ENCODE measurements around the gene LIX1.
A peak's percentile ranks its signal among the peaks of the same experiment; 100 is the strongest.

LIX1 gene

DNA sequence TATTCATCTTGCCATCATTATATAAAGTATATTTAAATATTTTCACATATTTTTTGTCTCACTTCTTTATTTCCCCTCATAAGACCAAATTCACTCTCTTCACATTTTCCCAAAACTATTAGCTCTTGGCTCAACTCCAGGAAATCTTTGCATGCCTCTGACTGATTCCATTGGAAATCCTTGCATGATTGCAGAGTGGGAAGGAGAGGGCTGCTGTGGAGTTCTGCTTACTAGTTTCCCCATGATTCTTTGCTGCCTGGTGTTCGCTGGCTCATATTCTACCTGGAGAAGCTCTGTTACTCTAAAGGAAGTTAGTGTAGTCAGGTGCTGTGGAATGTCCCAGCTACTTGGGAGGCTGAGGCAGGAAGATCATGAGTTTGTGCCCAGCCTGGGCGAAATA, 41.9 kb downstream of the LIX1 start:
- no peak overlapping the region for H3K4me2 ChIP-seq (ENCODE audit: low read length, poor library complexity, severe bottlenecking)
- 95% methylated on average over 1 of the region's 2 CpGs for WGBS
- H3K27ac ChIP-seq (ENCODE audit: low read length, poor library complexity, severe bottlenecking), result no peak overlapping the region

DNA sequence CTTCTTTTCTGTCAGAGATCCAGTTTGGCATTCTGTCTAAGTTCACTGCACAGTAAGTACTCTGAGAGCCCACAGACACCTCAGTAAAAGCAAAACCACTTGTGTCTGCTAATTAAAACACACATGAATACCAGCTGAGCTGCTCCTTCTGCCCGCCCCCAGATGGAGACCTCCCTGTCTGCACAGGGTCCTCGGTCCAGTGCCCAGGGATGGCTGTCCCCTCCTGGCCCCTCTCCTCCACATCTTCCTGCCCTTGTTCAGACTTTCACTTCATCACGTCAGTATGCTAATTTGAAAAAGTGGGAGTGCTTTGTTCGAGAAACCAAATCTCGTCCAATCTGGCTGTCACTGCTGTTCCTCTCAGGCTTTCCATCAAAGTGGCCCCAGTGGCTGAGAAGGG, 43.5 kb downstream of the LIX1 start:
- H3K4me3 ChIP-seq (ENCODE audit: insufficient read depth in 1 of 2, low read depth in 1 of 2, low read length in 2 of 2), result no peak overlapping the region
- no peak overlapping the region for H4K8ac ChIP-seq (ENCODE audit: low read length)
- no peak overlapping the region for H4K91ac ChIP-seq (ENCODE audit: low read length)
- H3K23ac ChIP-seq (ENCODE audit: low read length in 2 of 2), result no peak overlapping the region
- H2AFZ ChIP-seq (ENCODE audit: low read depth, low read length), result no peak overlapping the region
- H3K14ac ChIP-seq (ENCODE audit: low read length in 2 of 2), result no peak overlapping the region
- H2BK12ac ChIP-seq (ENCODE audit: low read length in 2 of 2), result no peak overlapping the region
- H3K79me1 ChIP-seq (replicated peaks; ENCODE audit: low read length, poor library complexity, severe bottlenecking), result no peaks in the 10 kb centered on the region
- H3K4me2 ChIP-seq (ENCODE audit: low read length, poor library complexity, severe bottlenecking), result no peak overlapping the region
- H2BK15ac ChIP-seq (ENCODE audit: low read depth, poor library complexity, severe bottlenecking), result no peak overlapping the region
- H2AK5ac ChIP-seq (ENCODE audit: low read length, severe bottlenecking), result no peak overlapping the region
- H3K27me3 ChIP-seq (ENCODE audit: control insufficient read depth in 1 of 2, insufficient read depth in 1 of 2, low read length in 2 of 2), result peaks cover 0 to 3% of the 10 kb centered on the region in 2 experiments
- H3K4ac ChIP-seq (ENCODE audit: low read depth in 1 of 2, low read length in 2 of 2), result no peak overlapping the region
- 89% methylated on average over 5 of the region's 5 CpGs for WGBS
- no peak overlapping the region for H3K18ac ChIP-seq (ENCODE audit: low read depth in 1 of 2, low read length in 2 of 2)
- no peak for DNase-seq
- H3K36me3 ChIP-seq (ENCODE audit: control insufficient read depth in 1 of 2, insufficient read depth in 2 of 2, low read depth in 1 of 2, low read length in 2 of 2), result no peaks in the 10 kb centered on the region
- H3K27ac ChIP-seq (ENCODE audit: low read length, poor library complexity, severe bottlenecking), result no peak overlapping the region
- H2BK5ac ChIP-seq (ENCODE audit: low read depth, low read length, poor library complexity, severe bottlenecking), result no peak overlapping the region
- no peaks in the 10 kb centered on the region for H3K9me3 ChIP-seq (ENCODE audit: control insufficient read depth, low read length)
- H3K4me1 ChIP-seq (ENCODE audit: control insufficient read depth, insufficient read depth, low read depth, low read length), result peaks cover 7% of the 10 kb centered on the region
- no peak overlapping the region for H3K9ac ChIP-seq (ENCODE audit: low read length)
- no peak overlapping the region for H2BK120ac ChIP-seq (ENCODE audit: low read depth, low read length)

More for the DNA sequence above, 41.9 kb downstream of the LIX1 start:
- Histone ChIP-seq H2BK12ac (ENCODE audit: low read length in 2 of 2) (no peak overlapping the region), H3K27me3 (ENCODE audit: control insufficient read depth in 1 of 2, insufficient read depth in 1 of 2, low read length in 2 of 2) (peaks cover 0 to 3% of the 10 kb centered on the region in 2 experiments), H3K9ac (ENCODE audit: low read length) (no peak overlapping the region), H2BK15ac (ENCODE audit: low read depth, poor library complexity, severe bottlenecking) (no peak overlapping the region), H3K18ac (ENCODE audit: low read depth in 1 of 2, low read length in 2 of 2) (no peak overlapping the region), H3K4me3 (ENCODE audit: insufficient read depth in 1 of 2, low read depth in 1 of 2, low read length in 2 of 2) (no peak overlapping the region), H3K4ac (ENCODE audit: low read depth in 1 of 2, low read length in 2 of 2) (no peak overlapping the region), H3K9me3 (ENCODE audit: control insufficient read depth, low read length) (no peaks in the 10 kb centered on the region), H2BK5ac (ENCODE audit: low read depth, low read length, poor library complexity, severe bottlenecking) (no peak overlapping the region), H2AFZ (ENCODE audit: low read depth, low read length) (no peak overlapping the region), H3K36me3 (ENCODE audit: control insufficient read depth in 1 of 2, insufficient read depth in 2 of 2, low read depth in 1 of 2, low read length in 2 of 2) (no peaks in the 10 kb centered on the region), H4K91ac (ENCODE audit: low read length) (no peak overlapping the region), H2AK5ac (ENCODE audit: low read length, severe bottlenecking) (no peak overlapping the region), H3K14ac (ENCODE audit: low read length in 2 of 2) (no peak overlapping the region), H4K8ac (ENCODE audit: low read length) (no peak overlapping the region), H3K23ac (ENCODE audit: low read length in 2 of 2) (no peak overlapping the region), H3K79me1 (replicated peaks; ENCODE audit: low read length, poor library complexity, severe bottlenecking) (no peaks in the 10 kb centered on the region), H2BK120ac (ENCODE audit: low read depth, low read length) (no peak overlapping the region), H3K4me1 (ENCODE audit: control insufficient read depth, insufficient read depth, low read depth, low read length) (peaks cover 7% of the 10 kb centered on the region)
- DNase-seq, result peak; percentile 7

DNA sequence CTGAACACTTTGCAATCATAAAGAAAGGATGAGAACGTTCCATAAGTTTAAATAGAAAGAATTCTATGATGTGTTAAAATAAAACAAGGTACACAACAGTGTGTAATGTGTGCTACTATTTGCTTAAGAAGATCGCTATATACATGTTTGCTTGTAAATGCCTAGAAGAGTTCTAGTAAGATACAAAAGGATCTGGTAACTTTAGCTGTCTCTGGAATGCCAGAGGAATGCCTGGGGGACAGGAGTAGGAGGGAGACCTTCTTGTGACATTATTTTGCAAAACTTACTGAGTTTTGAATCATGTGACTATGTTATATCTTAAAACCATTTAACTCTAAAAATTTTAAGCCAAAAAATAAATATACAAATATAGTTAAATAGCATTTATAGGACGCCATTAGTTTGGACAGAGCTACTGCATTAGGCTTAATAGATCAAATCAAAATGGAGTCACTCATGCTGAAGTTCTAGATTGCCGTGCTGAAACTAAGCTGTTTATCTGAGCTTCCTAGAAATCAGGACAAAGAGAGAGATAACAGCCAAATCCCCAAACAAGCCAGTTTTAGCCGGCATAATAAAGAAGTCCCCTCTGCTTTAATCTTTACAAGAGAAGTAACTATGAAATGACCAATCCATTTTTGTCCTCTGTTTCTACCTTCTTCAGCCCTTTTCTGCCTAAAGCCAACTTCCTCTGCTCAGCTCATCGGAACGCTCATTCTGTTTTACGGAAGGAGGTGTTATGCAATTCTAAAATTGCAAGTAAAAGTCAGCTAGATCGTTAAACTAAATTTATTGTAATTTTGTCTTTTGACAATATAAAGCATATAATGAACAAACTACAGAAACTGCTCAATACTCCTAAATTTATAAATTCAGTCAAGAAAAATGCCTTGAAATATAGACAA, 44.8 kb downstream of the LIX1 start:
- Histone ChIP-seq H2BK12ac (ENCODE audit: low read length in 2 of 2) (no peak overlapping the region), H3K27ac (ENCODE audit: low read length, poor library complexity, severe bottlenecking) (no peak overlapping the region), H3K4me2 (ENCODE audit: low read length, poor library complexity, severe bottlenecking) (no peak overlapping the region), H3K9ac (ENCODE audit: low read length) (no peak overlapping the region), H3K23ac (ENCODE audit: low read length in 2 of 2) (no peak overlapping the region), H3K79me1 (replicated peaks; ENCODE audit: low read length, poor library complexity, severe bottlenecking) (no peaks in the 10 kb centered on the region), H2AK5ac (ENCODE audit: low read length, severe bottlenecking) (no peak overlapping the region), H3K18ac (ENCODE audit: low read depth in 1 of 2, low read length in 2 of 2) (no peak overlapping the region), H3K4me1 (ENCODE audit: control insufficient read depth, insufficient read depth, low read depth, low read length) (peaks cover 7% of the 10 kb centered on the region), H3K4me3 (ENCODE audit: insufficient read depth in 1 of 2, low read depth in 1 of 2, low read length in 2 of 2) (no peak overlapping the region), H4K91ac (ENCODE audit: low read length) (no peak overlapping the region), H3K9me3 (ENCODE audit: control insufficient read depth, low read length) (no peaks in the 10 kb centered on the region), H2BK120ac (ENCODE audit: low read depth, low read length) (no peak overlapping the region), H3K36me3 (ENCODE audit: control insufficient read depth in 1 of 2, insufficient read depth in 2 of 2, low read depth in 1 of 2, low read length in 2 of 2) (no peaks in the 10 kb centered on the region), H4K8ac (ENCODE audit: low read length) (no peak overlapping the region), H3K4ac (ENCODE audit: low read depth in 1 of 2, low read length in 2 of 2) (no peak overlapping the region), H3K14ac (ENCODE audit: low read length in 2 of 2) (no peak overlapping the region), H3K27me3 (ENCODE audit: control insufficient read depth in 1 of 2, insufficient read depth in 1 of 2, low read length in 2 of 2) (peaks cover 0 to 3% of the 10 kb centered on the region in 2 experiments), H2BK15ac (ENCODE audit: low read depth, poor library complexity, severe bottlenecking) (no peak overlapping the region), H2AFZ (ENCODE audit: low read depth, low read length) (no peak overlapping the region), H2BK5ac (ENCODE audit: low read depth, low read length, poor library complexity, severe bottlenecking) (no peak overlapping the region)
- WGBS, result 91% methylated on average over 5 of the region's 9 CpGs
- DNase-seq, result no peak

DNA sequence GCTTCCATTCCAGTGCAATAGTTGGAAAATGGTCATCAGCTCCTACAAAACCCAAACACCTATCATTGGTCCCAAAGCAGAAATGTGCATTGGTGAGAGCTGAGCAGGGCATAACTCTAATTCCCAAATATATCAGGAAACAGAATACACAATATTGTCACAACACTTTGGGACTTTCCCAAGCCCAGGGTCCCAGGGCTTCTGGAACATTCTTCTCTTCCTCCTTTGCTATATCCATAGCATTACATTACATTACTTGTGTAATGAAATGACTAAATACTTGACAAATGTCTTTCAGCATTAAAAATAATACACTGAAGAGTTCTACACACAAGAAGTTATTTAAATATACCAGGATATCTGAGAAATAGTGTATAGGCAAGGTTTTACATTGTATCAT, 45.6 kb downstream of the LIX1 start:
- H3K14ac ChIP-seq (ENCODE audit: low read length in 2 of 2), result no peak overlapping the region
- H3K27me3 ChIP-seq (ENCODE audit: control insufficient read depth in 1 of 2, insufficient read depth in 1 of 2, low read length in 2 of 2), result peaks cover 0 to 3% of the 10 kb centered on the region in 2 experiments
- no peak overlapping the region for H3K23ac ChIP-seq (ENCODE audit: low read length in 2 of 2)
- no peak overlapping the region for H2AFZ ChIP-seq (ENCODE audit: low read depth, low read length)
- no peaks in the 10 kb centered on the region for H3K9me3 ChIP-seq (ENCODE audit: control insufficient read depth, low read length)
- no peak overlapping the region for H3K18ac ChIP-seq (ENCODE audit: low read depth in 1 of 2, low read length in 2 of 2)
- DNase-seq, result no peak
- H2BK5ac ChIP-seq (ENCODE audit: low read depth, low read length, poor library complexity, severe bottlenecking), result no peak overlapping the region
- H2AK5ac ChIP-seq (ENCODE audit: low read length, severe bottlenecking), result no peak overlapping the region
- no peak overlapping the region for H4K91ac ChIP-seq (ENCODE audit: low read length)
- H3K4me1 ChIP-seq (ENCODE audit: control insufficient read depth, insufficient read depth, low read depth, low read length), result peaks cover 2% of the 10 kb centered on the region
- no peaks in the 10 kb centered on the region for H3K79me1 ChIP-seq (replicated peaks; ENCODE audit: low read length, poor library complexity, severe bottlenecking)
- H3K36me3 ChIP-seq (ENCODE audit: control insufficient read depth in 1 of 2, insufficient read depth in 2 of 2, low read depth in 1 of 2, low read length in 2 of 2), result no peaks in the 10 kb centered on the region
- no peak overlapping the region for H2BK12ac ChIP-seq (ENCODE audit: low read length in 2 of 2)
- no peak overlapping the region for H3K4me3 ChIP-seq (ENCODE audit: insufficient read depth in 1 of 2, low read depth in 1 of 2, low read length in 2 of 2)
- no peak overlapping the region for H4K8ac ChIP-seq (ENCODE audit: low read length)
- no peak overlapping the region for H3K4ac ChIP-seq (ENCODE audit: low read depth in 1 of 2, low read length in 2 of 2)
- no peak overlapping the region for H3K9ac ChIP-seq (ENCODE audit: low read length)
- no peak overlapping the region for H2BK15ac ChIP-seq (ENCODE audit: low read depth, poor library complexity, severe bottlenecking)
- no peak overlapping the region for H3K4me2 ChIP-seq (ENCODE audit: low read length, poor library complexity, severe bottlenecking)
- H3K27ac ChIP-seq (ENCODE audit: low read length, poor library complexity, severe bottlenecking), result no peak overlapping the region
- no peak overlapping the region for H2BK120ac ChIP-seq (ENCODE audit: low read depth, low read length)
